Fibroblast of mammary gland (primary cell): ENCODE data around the gene MAP3K13.

Source experiments
- DNase-seq: peaks from one replicate; pipeline ENCODE4 v3.0.0-alpha.2; 2010; ENCODE audit warnings: low read depth
- H3K4me3 ChIP-seq: 2 replicates; pipeline ENCODE4 v1.5.1; 2011; ENCODE audit warnings: low read depth, mild to moderate bottlenecking, low read length, moderate library complexity; ENCODE audit not compliant: control insufficient read depth
- TF ChIP-seq, protein P1 (sequence below): conservative IDR thresholded peaks from 2 replicates; pipeline ENCODE4 v1.5.1; 2011; ENCODE audit warnings: low read depth, low read length, inconsistent platforms; ENCODE audit not compliant: control insufficient read depth, insufficient read depth

MAP3K13 gene

DNA sequence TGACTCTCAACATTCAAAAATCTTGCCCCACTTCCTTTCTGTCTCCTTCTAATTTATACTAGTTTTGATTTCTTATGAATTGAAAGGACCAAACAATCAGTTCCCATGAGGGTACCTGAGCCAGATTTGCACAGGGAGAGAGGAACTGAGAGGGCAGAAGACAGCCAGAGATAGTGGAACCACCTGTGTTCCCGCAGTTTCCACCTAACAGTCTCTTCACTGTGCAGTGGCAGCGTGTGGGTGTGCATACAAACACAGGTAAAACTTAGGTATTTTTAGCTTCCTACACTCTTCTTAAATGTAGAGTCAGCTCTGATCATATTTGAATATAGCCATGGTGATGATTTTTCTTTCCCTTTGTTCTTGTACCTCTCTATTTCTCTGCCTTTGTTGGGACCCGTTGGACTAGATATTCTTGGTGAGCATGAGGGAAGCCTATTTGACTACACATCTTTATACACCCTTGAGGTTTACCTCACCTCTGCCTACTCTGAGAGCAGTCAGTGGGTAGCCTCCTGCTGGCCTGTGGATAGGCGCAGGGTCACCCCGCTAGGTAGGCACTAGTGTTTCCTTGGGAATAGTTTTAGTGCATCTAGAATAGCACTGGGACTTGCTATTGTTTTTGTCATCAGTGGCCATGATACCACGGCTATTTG lies 58.8 kb downstream of the MAP3K13 start:
- TF ChIP-seq, protein P1, sequence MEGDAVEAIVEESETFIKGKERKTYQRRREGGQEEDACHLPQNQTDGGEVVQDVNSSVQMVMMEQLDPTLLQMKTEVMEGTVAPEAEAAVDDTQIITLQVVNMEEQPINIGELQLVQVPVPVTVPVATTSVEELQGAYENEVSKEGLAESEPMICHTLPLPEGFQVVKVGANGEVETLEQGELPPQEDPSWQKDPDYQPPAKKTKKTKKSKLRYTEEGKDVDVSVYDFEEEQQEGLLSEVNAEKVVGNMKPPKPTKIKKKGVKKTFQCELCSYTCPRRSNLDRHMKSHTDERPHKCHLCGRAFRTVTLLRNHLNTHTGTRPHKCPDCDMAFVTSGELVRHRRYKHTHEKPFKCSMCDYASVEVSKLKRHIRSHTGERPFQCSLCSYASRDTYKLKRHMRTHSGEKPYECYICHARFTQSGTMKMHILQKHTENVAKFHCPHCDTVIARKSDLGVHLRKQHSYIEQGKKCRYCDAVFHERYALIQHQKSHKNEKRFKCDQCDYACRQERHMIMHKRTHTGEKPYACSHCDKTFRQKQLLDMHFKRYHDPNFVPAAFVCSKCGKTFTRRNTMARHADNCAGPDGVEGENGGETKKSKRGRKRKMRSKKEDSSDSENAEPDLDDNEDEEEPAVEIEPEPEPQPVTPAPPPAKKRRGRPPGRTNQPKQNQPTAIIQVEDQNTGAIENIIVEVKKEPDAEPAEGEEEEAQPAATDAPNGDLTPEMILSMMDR = no peak
- H3K4me3 ChIP-seq = no peak overlapping the region

DNA sequence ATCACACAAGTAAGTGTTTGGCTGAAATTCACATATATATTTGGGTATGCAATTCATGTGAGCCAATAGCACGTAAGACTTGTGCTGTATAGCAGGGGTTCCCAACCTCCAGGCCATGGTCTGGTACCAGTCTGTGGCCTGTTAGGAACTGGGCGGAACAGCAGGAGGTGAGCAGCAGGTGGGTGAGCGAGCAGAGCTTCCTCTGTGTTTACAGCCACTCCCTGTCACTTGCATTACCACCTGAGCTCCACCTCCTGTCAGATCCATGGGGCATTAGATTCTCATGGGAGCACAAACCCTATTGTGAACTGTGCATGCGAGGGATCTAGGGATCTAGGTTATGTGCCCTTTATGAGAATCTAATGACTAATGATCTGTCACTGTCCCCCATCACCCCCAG lies 59.7 kb downstream of the MAP3K13 start:
- TF ChIP-seq, protein P1 = no peak
- DNase-seq = no peak
- no peak overlapping the region for H3K4me3 ChIP-seq

More for the DNA sequence above, 58.8 kb downstream of the MAP3K13 start:
- no peak for DNase-seq

DNA sequence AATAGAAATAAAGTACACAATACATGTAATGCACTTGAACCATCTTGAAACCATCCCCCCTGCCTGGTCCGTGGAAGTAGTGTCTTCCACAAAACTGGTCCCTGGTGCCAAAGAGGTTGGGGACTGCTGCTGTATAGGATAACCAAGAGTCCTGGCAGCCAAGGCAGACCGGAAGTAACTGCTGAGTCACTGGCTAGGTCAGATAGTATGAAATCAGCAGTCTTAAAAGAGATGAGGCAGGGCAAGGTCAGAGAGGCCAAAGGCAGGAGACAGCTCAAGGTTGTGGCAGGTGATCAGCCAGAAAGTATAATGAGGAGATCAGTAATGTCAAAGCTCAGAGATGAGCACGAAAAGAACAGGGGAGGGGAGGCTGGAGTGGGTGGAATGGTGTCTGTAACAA lies 60.2 kb downstream of the MAP3K13 start:
- peak; percentile 32 for DNase-seq
- H3K4me3 ChIP-seq = no peak overlapping the region
- TF ChIP-seq, protein P1 = no peak

DNA sequence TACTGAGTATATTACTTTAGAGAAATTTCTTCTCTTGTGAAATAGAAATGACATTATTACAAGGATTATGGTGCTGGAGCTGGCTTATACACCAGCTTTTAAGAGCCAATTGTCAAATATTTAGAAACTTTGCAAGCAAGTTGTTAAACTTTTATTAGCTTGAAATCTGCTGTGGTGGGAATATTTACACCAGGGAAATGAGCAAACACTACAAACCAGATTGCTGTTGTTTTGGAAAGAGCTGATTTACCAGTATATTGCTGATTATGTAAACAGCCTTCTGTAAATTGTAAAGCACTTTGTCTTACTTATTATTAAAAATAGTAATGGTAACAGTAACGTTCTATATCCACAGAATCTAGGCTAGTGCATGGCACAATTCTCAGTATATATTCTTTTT lies 61.5 kb downstream of the MAP3K13 start:
- no peak for DNase-seq
- no peak overlapping the region for H3K4me3 ChIP-seq
- TF ChIP-seq, protein P1 = no peak

DNA sequence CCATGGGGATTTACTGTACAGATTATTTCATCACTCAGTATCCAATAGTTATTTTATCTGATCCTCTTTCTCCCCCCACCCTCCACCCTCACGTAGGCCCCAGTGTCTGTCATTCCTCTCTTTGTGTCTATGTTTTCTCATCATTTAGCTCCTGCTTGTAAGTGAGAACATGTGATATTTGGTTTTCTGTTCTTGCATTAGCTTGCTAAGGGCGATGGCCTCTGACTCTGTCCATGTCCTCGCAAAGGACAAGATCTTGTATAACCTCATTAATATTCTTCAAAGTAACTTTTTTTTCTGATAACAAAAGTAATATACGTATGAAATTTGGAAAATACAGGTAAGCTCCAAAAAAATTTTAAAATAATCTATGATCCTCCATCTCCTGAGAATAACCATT lies 67.4 kb downstream of the MAP3K13 start:
- no peak overlapping the region for H3K4me3 ChIP-seq
- no peak for DNase-seq
- TF ChIP-seq, protein P1 = no peak

DNA sequence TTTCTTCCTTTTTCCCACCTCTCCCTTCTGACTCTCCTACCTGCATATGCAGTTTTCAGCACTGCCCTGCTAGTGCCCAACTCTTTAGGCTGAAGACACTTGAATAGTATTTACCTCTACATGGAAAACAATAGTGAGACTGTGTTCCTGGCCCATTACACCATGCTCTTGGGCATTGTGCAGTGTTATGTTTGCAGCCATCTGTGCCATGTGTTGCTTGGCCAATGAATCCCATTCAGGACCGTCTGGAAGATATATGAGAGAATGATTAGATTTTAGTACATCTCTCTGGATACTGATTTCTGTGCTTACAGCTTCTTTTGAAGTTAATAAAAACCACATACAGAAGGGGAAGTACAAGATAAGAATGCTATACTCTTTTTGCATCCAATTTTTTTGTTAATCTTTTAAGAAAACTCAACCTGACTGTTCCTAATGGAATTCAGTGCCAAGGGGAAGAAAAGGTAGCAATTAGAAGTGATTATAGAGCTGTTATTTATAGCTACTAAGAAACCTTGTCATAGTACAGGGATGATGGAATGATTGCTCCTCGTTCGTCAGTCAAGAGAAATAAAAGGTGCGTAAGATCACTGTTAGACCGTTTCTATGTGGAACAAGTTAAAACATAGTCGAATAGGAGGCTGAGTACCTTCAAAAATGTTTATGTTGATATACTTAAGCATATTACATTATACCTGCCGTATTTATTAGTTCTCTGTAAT lies 77.0 kb downstream of the MAP3K13 start:
- TF ChIP-seq, protein P1 = no peak
- no peak overlapping the region for H3K4me3 ChIP-seq
- DNase-seq = no peak

DNA sequence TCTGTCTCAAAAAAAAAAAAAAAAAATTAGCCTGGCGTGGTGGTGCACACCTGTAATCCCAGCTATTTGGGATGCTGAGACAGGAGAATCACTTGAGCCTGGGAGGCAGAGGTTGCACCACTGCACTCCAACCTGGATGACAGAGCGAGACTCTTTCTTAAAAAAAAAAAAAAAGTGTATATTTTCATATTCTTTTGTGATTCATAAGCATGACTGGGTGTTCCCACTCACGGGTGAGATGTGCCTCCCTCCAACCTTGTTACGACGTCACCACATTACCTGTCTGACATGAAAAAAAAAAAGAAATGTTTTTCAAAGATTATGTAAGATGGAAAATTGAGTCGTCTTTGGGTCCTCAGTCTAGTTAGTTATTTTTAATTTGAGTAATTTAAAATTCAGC lies 79.1 kb downstream of the MAP3K13 start:
- TF ChIP-seq, protein P1 = no peak
- no peak overlapping the region for H3K4me3 ChIP-seq
- DNase-seq = no peak
